PC-9 (cell line): ENCODE results near the gene PIP. TPM values are rescaled to one million over a fixed set of nuclear protein-coding genes. Genes with fewer than 3 reads are reported as not detected.

Experiments
- BruUV-seq: library from RNA; stranded (reverse); fragments of 400-500 nt; replicated peaks from 2 replicates; lab custom pipeline; 2021; lab: Mats Ljungman, UMichigan
- CTCF ChIA-PET: fragments of 300-600 bp; sonication (Branson Sonifier 250); formaldehyde crosslinking; loops from one replicate; lab custom pipeline; 2022; ENCODE audit warnings: antibody characterized with exemption; lab: Charles Lee
- POLR2A ChIA-PET: fragments of 300-600 bp; sonication (Branson Sonifier 250); formaldehyde crosslinking; loops from one replicate; lab custom pipeline; 2022; ENCODE audit warnings: antibody characterized with exemption; ENCODE audit not compliant: unreplicated experiment; lab: Charles Lee
- DNase-seq, 2 experiments: peaks; one replicate each; pipeline versions ENCODE4 v3.0.0 to v3.0.0-alpha.2; 2015 to 2022; ENCODE audit warnings: mixed read lengths in 1 of 2
- H2AFZ ChIP-seq: fragments of 200-600 bp; sonication (generic); 2 replicates; pipeline ENCODE4 v1.8.1; 2017; ENCODE audit warnings: antibody characterized with exemption
- H3F3A ChIP-seq: fragments of 200-600 bp; sonication (generic); 2 replicates; pipeline ENCODE4 v1.8.1; 2017; ENCODE audit warnings: antibody characterized with exemption, mild to moderate bottlenecking, low read depth; ENCODE audit not compliant: insufficient read depth
- H3K27ac ChIP-seq: fragments of 200-600 bp; sonication (generic); 2 replicates; pipeline ENCODE4 v1.6.1; 2016; ENCODE audit warnings: mixed run types
- H3K27me3 ChIP-seq: fragments of 200-600 bp; sonication (generic); 2 replicates; pipeline ENCODE4 v1.6.1; 2016; ENCODE audit warnings: low read depth, mixed run types; ENCODE audit not compliant: insufficient read depth
- H3K36me3 ChIP-seq: fragments of 200-600 bp; sonication (generic); 2 replicates; pipeline ENCODE4 v1.6.1; 2016; ENCODE audit warnings: low read depth, mixed run types
- H3K4me1 ChIP-seq: fragments of 200-600 bp; sonication (generic); replicated peaks from 2 replicates; pipeline ENCODE4 v1.6.1; 2016; ENCODE audit warnings: mixed run types; ENCODE audit not compliant: insufficient read depth
- H3K4me2 ChIP-seq: fragments of 200-600 bp; sonication (generic); 2 replicates; pipeline ENCODE4 v1.6.1; 2017; ENCODE audit warnings: mixed run types
- H3K4me3 ChIP-seq: fragments of 200-600 bp; sonication (generic); 2 replicates; pipeline ENCODE4 v1.6.1; 2016; ENCODE audit warnings: mixed run types
- H3K79me2 ChIP-seq: fragments of 200-600 bp; sonication (generic); 2 replicates; pipeline ENCODE4 v1.6.1; 2017; ENCODE audit warnings: low read depth, mixed run types
- H3K9me2 ChIP-seq: fragments of 200-600 bp; sonication (generic); 2 replicates; pipeline ENCODE4 v1.8.1; 2017; ENCODE audit warnings: mild to moderate bottlenecking; ENCODE audit not compliant: insufficient read depth
- H3K9me3 ChIP-seq: fragments of 200-600 bp; sonication (generic); 2 replicates; pipeline ENCODE4 v1.8.1; 2016; ENCODE audit warnings: low read depth; ENCODE audit not compliant: insufficient read depth
- H4K20me1 ChIP-seq: fragments of 200-600 bp; sonication (generic); 2 replicates; pipeline ENCODE4 v1.8.1; 2017; ENCODE audit not compliant: insufficient read depth
- CTCF ChIP-seq: fragments of 200-600 bp; sonication (generic); conservative IDR thresholded peaks from 2 replicates; pipeline ENCODE4 v1.6.1; 2017; ENCODE audit warnings: mixed run types, antibody characterized with exemption, mild to moderate bottlenecking, moderate library complexity
- EZH2 ChIP-seq: fragments of 200-600 bp; sonication (generic); IDR thresholded peaks from 2 replicates; pipeline ENCODE4 v1.8.0; 2017; ENCODE audit warnings: antibody characterized with exemption, low read depth
- intact Hi-C: fragments of 100-400 bp; cut with micrococcal nuclease; formaldehyde crosslinking; loops from one replicate; pipeline ENCODE4 v1.10.0; 2022; ENCODE audit not compliant: unreplicated experiment
- total RNA-seq: library from RNA; stranded (reverse); gene quantifications from 2 replicates; pipeline ENCODE4 v1.2.3, GENCODE V29; 2021

PIP gene
- total RNA-seq, 1 experiment from 2014 or later = not detected

DNA sequence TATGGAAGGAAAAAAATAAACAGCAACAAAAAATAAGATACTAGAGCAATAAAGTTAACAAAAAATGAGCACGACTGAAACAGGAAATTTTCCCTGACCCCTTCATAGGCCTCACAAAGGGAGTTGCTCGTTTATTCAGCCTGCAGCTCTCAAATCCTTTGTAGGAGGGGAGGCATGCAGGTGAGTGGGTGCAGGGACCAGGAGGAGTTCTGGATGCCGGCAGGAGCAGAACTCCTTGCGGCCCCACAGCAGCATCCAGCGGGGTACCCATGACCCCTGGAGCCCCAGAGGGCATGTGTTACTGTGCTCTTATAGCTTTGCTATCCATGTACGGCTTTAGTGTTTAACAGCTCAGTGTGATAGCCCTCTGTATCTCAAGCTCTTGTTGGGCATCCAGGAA is 57.1 kb downstream of the PIP start:
- Histone ChIP-seq H3K36me3 (no peaks in the 10 kb centered on the region), H3K27me3 (no peaks in the 10 kb centered on the region), H3K4me1 (no peaks in the 10 kb centered on the region), H3F3A (no peaks in the 10 kb centered on the region), H3K79me2 (no peaks in the 10 kb centered on the region), H2AFZ (no peak overlapping the region), H3K9me3 (no peaks in the 10 kb centered on the region), H3K4me3 (no peak overlapping the region), H4K20me1 (no peaks in the 10 kb centered on the region), H3K27ac (no peak overlapping the region), H3K9me2 (no peaks in the 10 kb centered on the region), H3K4me2 (no peak overlapping the region)
- intact Hi-C loops = no loop called here
- no peak for TF ChIP-seq EZH2
- TF ChIP-seq CTCF = no peak
- ChIA-PET CTCF (interaction anchor here (0.6 kb wide), 1 partner anchor 16 kb away, joined by 3 read pairs; no protein-coding TSS in a partner anchor), POLR2A (no interaction called here)
- no peak for DNase-seq
- no TSS peak for BruUV-seq

Other genes starting within 250 kb of the PIP start
- 13.5 and 14.7 TPM in 2 replicates for gene TRPV6, start 246.3 kb upstream of the PIP start, total RNA-seq
- not detected in 2 replicates for gene TRPV5, start 198.3 kb upstream of the PIP start, total RNA-seq
- gene LLCFC1, start 192.6 kb upstream of the PIP start, total RNA-seq = not detected in 2 replicates
- gene KEL, start 169.7 kb upstream of the PIP start, total RNA-seq = 0.46 TPM in 1 of 2 replicates, not detected in the other
- not detected in 2 replicates for gene OR9A2, start 104.9 kb upstream of the PIP start, total RNA-seq
- gene OR6V1, start 79.7 kb upstream of the PIP start, total RNA-seq = not detected in 2 replicates
- gene TAS2R39, start 51.3 kb downstream of the PIP start, total RNA-seq = not detected in 2 replicates
- gene TAS2R40, start 90.0 kb downstream of the PIP start, total RNA-seq = not detected in 2 replicates
- 239 and 244 TPM in 2 replicates for gene GSTK1, start 131.4 kb downstream of the PIP start, total RNA-seq
- 89.7 and 131 TPM in 2 replicates for gene TMEM139, start 152.9 kb downstream of the PIP start, total RNA-seq
- 52.7 and 67.2 TPM in 2 replicates for gene CASP2, start 156.3 kb downstream of the PIP start, total RNA-seq
- gene CLCN1, start 184.0 kb downstream of the PIP start, total RNA-seq = 0.15 TPM in 1 of 2 replicates, not detected in the other
- 0.65 and 0.80 TPM in 2 replicates for gene FAM131B, start 230.6 kb downstream of the PIP start, total RNA-seq
- gene ZYX, start 249.3 kb downstream of the PIP start, total RNA-seq = 145 and 167 TPM in 2 replicates